ENCODE data around the gene SLC35E2B.

SLC35E2B gene

GRCh38 chr1:1628754-1629429, 63.7 kb downstream of the SLC35E2B start:
- in situ Hi-C loops (cut with HindIII; ENCODE audit: low sequenced_read_pairs), result no loop called here
- no peak overlapping the region for H3K4me3 ChIP-seq (ENCODE audit: low read depth, low read length)
- TF ChIP-seq CTCF (IDR thresholded peaks at IDR 0.05; ENCODE audit: low read depth, low read length, missing control alignments), result no peak
- no peak for DNase-seq (ENCODE audit: low read depth)

DNA sequence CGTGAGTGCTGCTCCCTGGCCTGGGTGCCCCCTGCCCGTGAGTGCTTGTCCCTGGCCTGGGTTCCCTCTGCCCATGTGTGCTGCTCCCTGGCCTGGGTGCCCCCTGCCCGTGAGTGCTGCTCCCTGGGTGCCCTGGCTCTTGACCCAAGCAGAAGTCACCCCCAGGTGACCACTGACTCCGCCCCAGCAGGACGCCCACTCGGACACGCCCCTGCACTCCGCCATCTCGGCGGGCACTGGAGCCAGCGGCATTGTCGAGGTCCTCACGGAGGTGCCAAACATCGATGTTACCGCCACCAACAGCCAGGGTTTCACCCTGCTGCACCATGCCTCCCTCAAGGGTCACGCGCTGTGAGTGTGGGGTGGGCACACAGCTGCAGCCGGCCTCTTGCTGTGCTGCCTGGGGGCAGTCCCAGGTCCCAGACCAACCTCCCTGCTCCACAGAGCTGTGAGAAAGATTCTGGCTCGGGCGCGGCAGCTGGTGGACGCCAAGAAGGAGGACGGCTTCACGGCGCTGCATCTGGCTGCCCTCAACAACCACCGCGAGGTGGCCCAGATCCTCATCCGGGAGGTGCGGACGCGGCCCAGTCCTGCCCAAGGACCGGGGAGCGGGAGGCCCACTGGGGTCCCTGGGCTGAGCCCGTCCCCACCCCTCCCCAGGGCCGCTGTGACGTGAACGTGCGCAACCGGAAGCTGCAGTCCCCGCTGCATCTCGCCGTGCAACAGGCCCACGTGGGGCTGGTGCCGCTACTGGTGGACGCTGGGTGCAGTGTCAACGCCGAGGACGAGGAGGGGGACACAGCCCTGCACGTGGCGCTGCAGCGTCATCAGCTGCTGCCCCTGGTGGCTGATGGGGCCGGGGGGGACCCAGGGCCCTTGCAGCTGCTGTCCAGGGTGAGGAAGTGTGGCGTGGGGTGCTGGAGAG, 64.5 kb downstream of the SLC35E2B start:
- no peak overlapping the region for H3K4me3 ChIP-seq (ENCODE audit: low read depth, low read length)
- TF ChIP-seq CTCF (IDR thresholded peaks at IDR 0.05; ENCODE audit: low read depth, low read length, missing control alignments), result no peak
- no peak for DNase-seq (ENCODE audit: low read depth)
- in situ Hi-C loops (cut with HindIII; ENCODE audit: low sequenced_read_pairs), result no loop called here

- no peak overlapping the region for H3K4me3 ChIP-seq (ENCODE audit: low read depth, low read length)
- no peak for DNase-seq (ENCODE audit: low read depth)
- TF ChIP-seq CTCF (IDR thresholded peaks at IDR 0.05; ENCODE audit: low read depth, low read length, missing control alignments), result no peak
- in situ Hi-C loops (cut with HindIII; ENCODE audit: low sequenced_read_pairs), result no loop called here
Measured at GRCh38 chr1:1627261-1627828, 65.2 kb downstream of the SLC35E2B start.

- TF ChIP-seq CTCF (IDR thresholded peaks at IDR 0.05; ENCODE audit: low read depth, low read length, missing control alignments), result no peak
- no peak for DNase-seq (ENCODE audit: low read depth)
- in situ Hi-C loops (cut with HindIII; ENCODE audit: low sequenced_read_pairs), result no loop called here
- H3K4me3 ChIP-seq (ENCODE audit: low read depth, low read length), result no peak overlapping the region
Measured at GRCh38 chr1:1626207-1627141, 66.1 kb downstream of the SLC35E2B start.

- TF ChIP-seq CTCF (IDR thresholded peaks at IDR 0.05; ENCODE audit: low read depth, low read length, missing control alignments), result no peak
- in situ Hi-C loops (cut with HindIII; ENCODE audit: low sequenced_read_pairs), result no loop called here
- no peak overlapping the region for H3K4me3 ChIP-seq (ENCODE audit: low read depth, low read length)
- DNase-seq (ENCODE audit: low read depth), result no peak
Measured at GRCh38 chr1:1625824-1626206, 66.8 kb downstream of the SLC35E2B start.

DNA sequence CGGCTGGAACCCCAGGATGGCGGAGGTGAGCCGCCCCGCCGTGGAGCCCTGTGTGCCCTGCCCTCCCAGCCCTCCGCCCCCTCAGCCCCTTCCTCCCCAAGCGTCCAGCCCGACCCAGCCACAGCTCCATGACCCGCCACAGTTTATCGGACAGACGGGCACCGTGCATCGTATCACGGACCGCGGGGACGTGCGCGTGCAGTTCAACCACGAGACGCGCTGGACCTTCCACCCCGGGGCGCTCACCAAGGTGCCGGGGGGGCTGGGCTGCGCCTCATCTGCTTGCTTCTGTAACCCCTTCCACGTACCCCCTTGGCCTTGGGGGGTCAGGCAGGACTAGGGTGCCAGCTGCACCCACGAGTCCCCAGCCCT, 67.2 kb downstream of the SLC35E2B start:
- in situ Hi-C loops (cut with HindIII; ENCODE audit: low sequenced_read_pairs), result no loop called here
- H3K4me3 ChIP-seq (ENCODE audit: low read depth, low read length), result no peak overlapping the region

More for the DNA sequence above, 67.2 kb downstream of the SLC35E2B start:
- TF ChIP-seq CTCF (IDR thresholded peaks at IDR 0.05; ENCODE audit: low read depth, low read length, missing control alignments), result no peak
- no peak for DNase-seq (ENCODE audit: low read depth)
